ENCODE results near the gene UPP1.
"Not testable (repeated sequence)": the region's sequence is repeated elsewhere in the genome, so short reads cannot be mapped to it uniquely, and the experiment has no call there.

The UPP1 gene

DNA sequence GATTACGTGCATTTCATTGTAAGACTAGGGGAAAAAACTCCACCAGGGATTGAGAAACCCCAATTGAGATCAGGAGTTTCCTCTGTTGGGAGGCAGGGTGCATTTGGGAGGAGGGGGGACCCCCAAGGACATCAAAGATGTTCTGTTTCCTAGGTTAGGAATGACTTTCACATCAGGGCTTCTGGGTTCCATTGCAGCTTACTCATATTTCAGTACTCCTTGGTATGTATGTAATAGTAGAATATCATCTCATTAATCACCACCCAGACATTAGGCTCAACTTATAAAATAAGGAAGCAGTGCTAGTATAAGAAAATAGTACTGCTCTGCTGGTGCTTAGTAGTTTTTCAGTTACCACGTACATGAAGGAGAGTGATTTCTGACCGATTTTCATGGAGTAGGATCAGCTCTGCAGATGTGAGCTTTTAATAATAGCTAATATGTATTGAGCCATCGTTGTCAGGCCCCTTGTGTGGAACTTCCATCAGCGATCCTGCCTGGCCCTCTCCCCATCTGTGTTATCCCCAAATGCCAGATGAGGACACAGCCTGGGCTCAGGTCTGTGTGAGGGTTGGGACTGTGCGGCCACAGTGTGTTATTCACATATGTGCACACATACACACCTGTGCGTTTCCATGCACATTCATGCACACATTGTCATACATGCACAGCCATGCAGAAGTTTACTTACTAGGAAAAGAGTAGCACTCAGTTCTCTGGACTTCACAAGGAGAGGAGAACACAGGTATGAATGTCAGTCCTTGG, 23.5 kb downstream of the UPP1 start:
- no peak for DNase-seq (ENCODE audit: low spot score)

DNA sequence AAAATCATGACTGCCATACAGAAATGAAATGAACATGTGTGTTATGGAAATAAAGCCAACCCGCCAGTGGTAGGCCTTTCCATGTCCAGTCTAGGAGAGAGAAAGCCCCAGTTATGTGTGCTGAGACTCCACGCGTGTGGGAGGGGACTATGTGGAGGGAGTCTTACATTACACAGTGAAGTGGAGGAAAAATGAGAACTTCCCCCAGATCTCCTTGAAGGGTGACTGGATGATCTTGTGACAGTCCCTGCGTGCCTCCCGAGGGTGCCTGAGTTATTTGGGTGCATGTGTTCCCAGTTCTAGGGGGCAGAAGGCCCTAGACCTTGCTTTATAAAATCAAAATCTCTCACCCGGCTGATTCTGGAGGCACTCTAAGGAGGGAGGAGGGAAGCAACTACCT, 24.2 kb downstream of the UPP1 start:
- DNase-seq (ENCODE audit: low spot score) = no peak

DNA sequence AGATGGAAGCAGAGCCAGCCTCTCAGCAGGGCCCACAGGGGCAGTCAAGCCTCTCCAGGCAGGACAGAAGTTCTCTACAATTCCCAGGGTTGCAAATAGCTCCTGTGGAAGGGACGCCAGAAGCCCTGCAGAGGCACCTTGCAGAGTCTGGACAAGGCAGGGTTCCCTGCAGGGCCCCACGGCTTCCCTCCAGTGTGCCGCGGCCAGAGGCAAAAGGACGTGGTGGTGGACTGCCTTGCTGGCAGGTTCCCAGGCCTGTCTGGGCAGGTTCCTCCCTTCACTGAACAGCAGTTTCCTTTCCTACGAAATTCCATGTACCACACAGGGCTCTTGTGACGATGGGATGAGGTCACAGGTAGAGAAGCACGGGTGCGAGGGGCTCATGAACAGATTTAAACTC, 25.1 kb downstream of the UPP1 start:
- DNase-seq (ENCODE audit: low spot score) = no peak

GRCh38 chr7:48114589-48114988, 25.5 kb downstream of the UPP1 start:
- DNase-seq (ENCODE audit: low spot score) = no peak

DNA sequence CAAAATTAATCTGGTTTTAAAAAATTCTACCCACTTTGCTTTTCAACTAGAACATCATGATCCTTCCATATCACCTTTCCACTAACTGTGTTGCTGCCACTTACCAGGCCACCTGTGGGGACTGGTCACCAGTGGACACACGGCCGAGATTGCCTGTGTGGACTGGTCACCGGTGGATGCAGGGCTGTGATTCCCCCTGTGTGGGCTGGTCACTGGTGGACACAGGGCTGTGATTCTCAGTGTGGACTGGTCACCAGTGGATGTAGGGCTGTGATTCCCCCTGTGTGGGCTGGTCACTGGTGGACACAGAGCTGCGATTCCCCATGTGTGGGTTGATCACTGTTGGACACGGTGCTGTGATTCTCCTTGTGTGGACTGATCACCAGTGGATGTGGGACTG, 27.0 kb downstream of the UPP1 start:
- no peak for DNase-seq (ENCODE audit: low spot score)

DNA sequence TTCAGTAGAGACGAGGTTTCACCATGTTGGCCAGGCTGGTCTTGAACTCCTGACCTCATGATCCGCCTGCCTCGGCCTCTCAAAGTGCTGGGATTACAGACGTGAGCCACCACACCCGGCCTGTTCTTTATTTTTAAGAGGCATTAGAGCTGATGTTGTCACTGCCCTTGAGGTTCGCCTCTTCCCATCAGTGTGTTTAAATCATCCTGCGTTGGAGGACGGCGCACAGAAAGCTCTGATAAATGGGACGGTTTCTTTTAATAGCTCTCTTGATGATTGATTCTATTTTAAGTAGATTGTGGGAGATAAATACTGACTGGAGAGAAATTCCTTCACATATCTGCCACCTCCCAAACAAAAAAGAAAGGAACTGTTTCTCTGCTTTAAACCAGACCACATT, 29.0 kb downstream of the UPP1 start:
- DNase-seq (ENCODE audit: low spot score) = no peak

DNA sequence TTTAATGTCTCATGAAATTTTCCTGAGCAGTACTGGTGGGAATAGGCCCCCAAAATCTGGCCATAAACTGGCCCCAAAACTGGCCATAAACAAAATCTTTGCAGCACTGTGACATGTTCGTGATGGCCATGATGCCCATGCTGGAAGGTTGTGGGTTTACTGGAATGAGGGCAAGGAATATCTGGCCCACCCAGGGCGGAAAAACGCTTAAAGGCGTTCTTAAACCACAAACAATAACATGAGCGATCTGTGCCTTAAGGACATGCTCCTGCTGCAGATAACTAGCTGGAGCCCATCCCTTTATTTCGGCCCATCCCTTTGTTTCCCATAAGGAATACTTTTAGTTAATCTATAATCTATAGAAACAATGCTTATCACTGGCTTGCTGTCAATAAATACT, 31.5 kb downstream of the UPP1 start:
- not testable (repeated sequence) for DNase-seq (ENCODE audit: low spot score)

- no peak for DNase-seq (ENCODE audit: low spot score)
These were observed 37.0 kb downstream of the UPP1 start for GRCh38 chr7:48126037-48126436.

- no peak for DNase-seq (ENCODE audit: low spot score)
These were observed 41.6 kb downstream of the UPP1 start for GRCh38 chr7:48130658-48131108.

- DNase-seq (ENCODE audit: low spot score) = no peak
These were observed 43.7 kb downstream of the UPP1 start for GRCh38 chr7:48132792-48133191.

DNA sequence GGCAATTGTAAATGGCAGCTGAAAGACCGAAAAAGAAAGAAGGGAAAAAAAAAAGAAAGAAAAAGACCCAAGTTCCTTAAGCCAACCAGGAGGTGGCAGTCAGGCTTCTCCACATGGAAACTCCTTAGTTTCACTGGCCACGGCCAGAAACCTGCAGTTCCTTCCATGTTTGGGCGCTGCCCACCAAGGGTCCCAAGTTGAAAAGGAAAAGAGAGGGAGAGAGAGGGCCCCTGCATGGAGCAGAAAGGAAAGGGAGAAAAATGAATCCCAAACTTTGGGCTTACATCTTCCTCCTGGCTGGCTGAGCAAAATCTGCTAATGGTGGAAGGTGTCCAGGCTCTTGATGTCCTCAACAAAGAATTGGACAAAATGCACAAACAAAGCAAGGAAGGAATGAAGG, 50.4 kb downstream of the UPP1 start:
- DNase-seq (ENCODE audit: low spot score) = no peak

DNA sequence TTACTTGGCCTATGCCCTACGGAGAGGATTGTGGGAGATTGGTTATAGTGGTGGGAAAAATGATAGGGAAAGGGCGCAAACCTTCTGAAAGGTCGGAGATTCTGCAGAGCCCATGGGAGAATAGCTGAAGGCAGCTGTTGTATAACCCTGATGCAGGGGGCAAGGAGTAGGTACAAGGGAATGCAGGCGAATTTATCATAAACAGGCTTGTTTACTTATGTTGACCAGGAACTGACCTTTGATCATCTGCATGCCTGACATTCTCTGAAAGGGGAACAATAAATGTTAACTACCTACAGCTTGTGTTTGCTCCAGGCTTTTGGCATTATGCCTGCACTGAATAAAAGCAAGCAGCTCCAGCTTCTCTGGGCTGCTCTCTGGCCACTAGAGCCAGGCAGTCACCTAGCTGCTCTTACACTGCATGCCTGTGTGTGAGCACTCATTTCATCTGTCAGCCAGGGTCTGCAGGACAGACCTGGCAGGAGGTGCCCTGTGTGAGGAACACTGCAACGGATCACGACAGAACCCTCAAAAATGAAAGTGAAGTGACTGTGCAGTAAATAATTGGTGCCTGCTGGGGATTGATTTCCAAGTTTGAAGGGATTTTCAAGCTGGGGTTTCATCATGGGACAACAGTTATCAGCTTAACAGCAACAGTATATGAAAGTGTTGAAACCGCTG, 51.1 kb downstream of the UPP1 start:
- peak; percentile 20 for DNase-seq (ENCODE audit: low spot score)

GRCh38 chr7:48141521-48141920, 52.5 kb downstream of the UPP1 start:
- no peak for DNase-seq (ENCODE audit: low spot score)

- DNase-seq (ENCODE audit: low spot score) = no peak
These were observed 55.3 kb downstream of the UPP1 start for GRCh38 chr7:48144291-48144768.

- DNase-seq (ENCODE audit: low spot score) = no peak
These were observed 58.1 kb downstream of the UPP1 start for GRCh38 chr7:48147078-48147591.

DNA sequence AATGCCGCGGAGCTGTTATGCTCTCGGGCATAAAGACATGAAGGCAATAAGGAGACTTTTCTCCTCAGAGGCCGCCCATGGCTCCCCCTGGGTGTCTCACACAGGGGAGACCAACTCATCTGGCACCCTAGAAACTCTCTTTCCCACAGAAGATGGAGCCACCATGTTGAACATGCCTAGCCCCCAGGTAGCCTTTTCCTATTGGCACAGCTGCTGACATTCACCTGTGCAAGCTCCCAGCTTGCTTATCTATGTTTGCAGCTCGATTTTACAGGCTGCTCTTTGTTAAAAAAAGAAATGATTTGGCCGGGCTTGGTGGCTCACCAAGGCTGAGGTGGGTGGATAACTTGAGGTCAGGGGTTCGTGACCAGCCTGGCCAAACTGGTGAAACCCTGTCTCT, 58.6 kb downstream of the UPP1 start:
- not testable (repeated sequence) for DNase-seq (ENCODE audit: low spot score)

- DNase-seq (ENCODE audit: low spot score) = no peak
These were observed 59.2 kb downstream of the UPP1 start for GRCh38 chr7:48148311-48148710.

- DNase-seq (ENCODE audit: low spot score) = no peak
These were observed 60.0 kb downstream of the UPP1 start for GRCh38 chr7:48149058-48149457.

- no peak for DNase-seq (ENCODE audit: low spot score)
These were observed 61.0 kb downstream of the UPP1 start for GRCh38 chr7:48150086-48150485.

GRCh38 chr7:48154792-48155413, 65.8 kb downstream of the UPP1 start:
- peak; percentile 40 for DNase-seq (ENCODE audit: low spot score)
